Measurements from ENCODE around the gene WFDC1.

DNA sequence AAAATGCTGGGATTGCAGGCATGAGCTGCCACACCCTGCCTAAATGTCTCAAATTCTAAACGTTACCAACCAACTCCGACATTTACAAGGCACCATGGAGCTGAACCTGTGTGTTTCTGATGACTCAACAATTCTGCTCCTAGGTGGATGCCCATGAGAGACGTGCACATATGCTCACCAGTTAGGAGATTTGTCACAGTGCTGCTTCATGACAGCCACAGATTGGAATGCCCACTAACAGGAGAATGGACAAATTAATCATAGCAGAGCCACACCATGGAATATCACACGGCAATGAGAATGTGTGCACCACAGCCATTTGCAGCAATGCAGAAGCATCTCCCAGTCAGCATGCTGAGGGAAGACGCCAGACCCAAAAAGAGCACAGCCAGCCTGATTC, 46.8 kb upstream of the WFDC1 start:
- TF ChIP-seq, protein P1, sequence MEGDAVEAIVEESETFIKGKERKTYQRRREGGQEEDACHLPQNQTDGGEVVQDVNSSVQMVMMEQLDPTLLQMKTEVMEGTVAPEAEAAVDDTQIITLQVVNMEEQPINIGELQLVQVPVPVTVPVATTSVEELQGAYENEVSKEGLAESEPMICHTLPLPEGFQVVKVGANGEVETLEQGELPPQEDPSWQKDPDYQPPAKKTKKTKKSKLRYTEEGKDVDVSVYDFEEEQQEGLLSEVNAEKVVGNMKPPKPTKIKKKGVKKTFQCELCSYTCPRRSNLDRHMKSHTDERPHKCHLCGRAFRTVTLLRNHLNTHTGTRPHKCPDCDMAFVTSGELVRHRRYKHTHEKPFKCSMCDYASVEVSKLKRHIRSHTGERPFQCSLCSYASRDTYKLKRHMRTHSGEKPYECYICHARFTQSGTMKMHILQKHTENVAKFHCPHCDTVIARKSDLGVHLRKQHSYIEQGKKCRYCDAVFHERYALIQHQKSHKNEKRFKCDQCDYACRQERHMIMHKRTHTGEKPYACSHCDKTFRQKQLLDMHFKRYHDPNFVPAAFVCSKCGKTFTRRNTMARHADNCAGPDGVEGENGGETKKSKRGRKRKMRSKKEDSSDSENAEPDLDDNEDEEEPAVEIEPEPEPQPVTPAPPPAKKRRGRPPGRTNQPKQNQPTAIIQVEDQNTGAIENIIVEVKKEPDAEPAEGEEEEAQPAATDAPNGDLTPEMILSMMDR (conservative IDR thresholded peaks at IDR 0.05; ENCODE audit: low read length), result no peak
- no peak for TF ChIP-seq EZH2phosphoT487 (IDR thresholded peaks at IDR 0.05; ENCODE audit: borderline replicate concordance)
